ENCODE data around the gene ANXA4. TPM values are rescaled to one million over a fixed set of nuclear protein-coding genes. Genes with fewer than 3 reads are reported as not detected.

ANXA4 gene
- total RNA-seq, 1 experiment from 2014 or later = 18.2 TPM

GRCh38 chr2:69784228-69784627, 42.3 kb downstream of the ANXA4 start:
- peaks cover 15% of the 10 kb centered on the region for H3K4me1 ChIP-seq (replicated peaks)
- no peak overlapping the region for H3K27ac ChIP-seq
- DNase-seq (ENCODE audit: low read depth in 1 of 2, low spot score in 2 of 2) = no peak
- H3K27me3 ChIP-seq (replicated peaks) = no peaks in the 10 kb centered on the region
- H3K36me3 ChIP-seq = no peaks in the 10 kb centered on the region
- H3K4me3 ChIP-seq = no peak overlapping the region
- no peaks in the 10 kb centered on the region for H3K9me3 ChIP-seq (replicated peaks)

- peaks cover 26% of the 10 kb centered on the region for H3K4me1 ChIP-seq (replicated peaks)
- H3K9me3 ChIP-seq (replicated peaks) = no peaks in the 10 kb centered on the region
- no peaks in the 10 kb centered on the region for H3K27me3 ChIP-seq (replicated peaks)
- H3K27ac ChIP-seq = no peak overlapping the region
- H3K36me3 ChIP-seq = no peaks in the 10 kb centered on the region
- DNase-seq (ENCODE audit: low read depth in 1 of 2, low spot score in 2 of 2) = no peak
- H3K4me3 ChIP-seq = no peak overlapping the region
Observed at GRCh38 chr2:69785358-69785757, 43.4 kb downstream of the ANXA4 start.

- H3K27me3 ChIP-seq (replicated peaks) = no peaks in the 10 kb centered on the region
- H3K4me1 ChIP-seq (replicated peaks) = peaks cover 33% of the 10 kb centered on the region
Observed at GRCh38 chr2:69786052-69786560, 44.2 kb downstream of the ANXA4 start.

GRCh38 chr2:69789175-69789721, 47.3 kb downstream of the ANXA4 start:
- Histone ChIP-seq H3K27ac (peak overlapping the region; percentile 84), H3K9me3 (replicated peaks) (no peaks in the 10 kb centered on the region), H3K36me3 (no peaks in the 10 kb centered on the region), H3K4me1 (replicated peaks) (peaks cover 30% of the 10 kb centered on the region), H3K27me3 (replicated peaks) (no peaks in the 10 kb centered on the region), H3K4me3 (no peak overlapping the region)
- DNase-seq (ENCODE audit: low read depth in 1 of 2, low spot score in 2 of 2) = peak; percentile 76 to 82

More at GRCh38 chr2:69786052-69786560, 44.2 kb downstream of the ANXA4 start:
- no peak for DNase-seq (ENCODE audit: low read depth in 1 of 2, low spot score in 2 of 2)
- H3K4me3 ChIP-seq = no peak overlapping the region
- H3K27ac ChIP-seq = no peak overlapping the region
- no peaks in the 10 kb centered on the region for H3K36me3 ChIP-seq
- H3K9me3 ChIP-seq (replicated peaks) = no peaks in the 10 kb centered on the region

- peak in 1 of 2 experiments; percentile 44 for DNase-seq (ENCODE audit: low read depth in 1 of 2, low spot score in 2 of 2)
- Histone ChIP-seq H3K27me3 (replicated peaks) (no peaks in the 10 kb centered on the region), H3K4me1 (replicated peaks) (peaks cover 30% of the 10 kb centered on the region), H3K9me3 (replicated peaks) (no peaks in the 10 kb centered on the region), H3K36me3 (no peaks in the 10 kb centered on the region), H3K4me3 (no peak overlapping the region), H3K27ac (peak overlapping the region; percentile 84)
Observed at GRCh38 chr2:69789772-69790600, 48.1 kb downstream of the ANXA4 start.

- Histone ChIP-seq H3K4me3 (no peak overlapping the region), H3K27me3 (replicated peaks) (no peaks in the 10 kb centered on the region), H3K27ac (peak overlapping the region; percentile 84), H3K4me1 (replicated peaks) (peaks cover 30% of the 10 kb centered on the region), H3K36me3 (no peaks in the 10 kb centered on the region), H3K9me3 (replicated peaks) (no peaks in the 10 kb centered on the region)
- no peak for DNase-seq (ENCODE audit: low read depth in 1 of 2, low spot score in 2 of 2)
Observed at GRCh38 chr2:69790601-69790959, 48.6 kb downstream of the ANXA4 start.

- DNase-seq (ENCODE audit: low read depth in 1 of 2, low spot score in 2 of 2) = no peak
- H3K4me3 ChIP-seq = no peak overlapping the region
- peak overlapping the region; percentile 84; the same call in 1 of the 2 replicates for H3K27ac ChIP-seq
- H3K36me3 ChIP-seq = no peaks in the 10 kb centered on the region
- no peaks in the 10 kb centered on the region for H3K9me3 ChIP-seq (replicated peaks)
- peaks cover 30% of the 10 kb centered on the region for H3K4me1 ChIP-seq (replicated peaks)
- no peaks in the 10 kb centered on the region for H3K27me3 ChIP-seq (replicated peaks)
Observed at GRCh38 chr2:69791045-69791444, 49.1 kb downstream of the ANXA4 start.

- Histone ChIP-seq H3K4me3 (no peak overlapping the region), H3K27me3 (replicated peaks) (no peaks in the 10 kb centered on the region), H3K36me3 (0 out of 2 replicates have a peak, but pooled peaks cover 2% of the 10 kb centered on the region), H3K9me3 (replicated peaks) (no peaks in the 10 kb centered on the region), H3K4me1 (replicated peaks) (peaks cover 33% of the 10 kb centered on the region), H3K27ac (no peak overlapping the region)
- no peak for DNase-seq (ENCODE audit: low read depth in 1 of 2, low spot score in 2 of 2)
Observed at GRCh38 chr2:69796174-69796573, 54.2 kb downstream of the ANXA4 start.

GRCh38 chr2:69797235-69797634, 55.3 kb downstream of the ANXA4 start:
- Histone ChIP-seq H3K27ac (peak overlapping the region; percentile 89; the same call in 1 of the 2 replicates), H3K9me3 (replicated peaks) (no peaks in the 10 kb centered on the region), H3K27me3 (replicated peaks) (no peaks in the 10 kb centered on the region), H3K4me1 (replicated peaks) (peaks cover 27% of the 10 kb centered on the region), H3K36me3 (0 out of 2 replicates have a peak, but pooled peaks cover 2% of the 10 kb centered on the region), H3K4me3 (no peak overlapping the region)
- no peak for DNase-seq (ENCODE audit: low read depth in 1 of 2, low spot score in 2 of 2)

- Histone ChIP-seq H3K27me3 (replicated peaks) (no peaks in the 10 kb centered on the region), H3K27ac (peak overlapping the region; percentile 89), H3K36me3 (0 out of 2 replicates have a peak, but pooled peaks cover 2% of the 10 kb centered on the region), H3K4me1 (replicated peaks) (peaks cover 27% of the 10 kb centered on the region), H3K9me3 (replicated peaks) (no peaks in the 10 kb centered on the region), H3K4me3 (no peak overlapping the region)
- DNase-seq (ENCODE audit: low read depth in 1 of 2, low spot score in 2 of 2) = no peak
Observed at GRCh38 chr2:69797836-69798289, 55.9 kb downstream of the ANXA4 start.

GRCh38 chr2:69798290-69798908, 56.5 kb downstream of the ANXA4 start:
- H3K27ac ChIP-seq = peak overlapping the region; percentile 89
- H3K9me3 ChIP-seq (replicated peaks) = no peaks in the 10 kb centered on the region
- H3K27me3 ChIP-seq (replicated peaks) = no peaks in the 10 kb centered on the region
- peak overlapping the region; percentile 34 for H3K4me3 ChIP-seq
- peak; percentile 51 to 69 for DNase-seq (ENCODE audit: low read depth in 1 of 2, low spot score in 2 of 2)
- H3K4me1 ChIP-seq (replicated peaks) = peaks cover 27% of the 10 kb centered on the region
- 0 out of 2 replicates have a peak, but pooled peaks cover 2% of the 10 kb centered on the region for H3K36me3 ChIP-seq

GRCh38 chr2:69798909-69799526, 57.1 kb downstream of the ANXA4 start:
- peak overlapping the region; percentile 34 for H3K4me3 ChIP-seq
- H3K9me3 ChIP-seq (replicated peaks) = no peaks in the 10 kb centered on the region
- H3K27me3 ChIP-seq (replicated peaks) = no peaks in the 10 kb centered on the region
- H3K27ac ChIP-seq = peak overlapping the region; percentile 89
- H3K4me1 ChIP-seq (replicated peaks) = peaks cover 27% of the 10 kb centered on the region
- 0 out of 2 replicates have a peak, but pooled peaks cover 2% of the 10 kb centered on the region for H3K36me3 ChIP-seq
- DNase-seq (ENCODE audit: low read depth in 1 of 2, low spot score in 2 of 2) = peak; percentile 62 to 74

- Histone ChIP-seq H3K27ac (no peak overlapping the region), H3K4me1 (replicated peaks) (peaks cover 27% of the 10 kb centered on the region), H3K9me3 (replicated peaks) (no peaks in the 10 kb centered on the region), H3K4me3 (no peak overlapping the region), H3K36me3 (peaks cover 10% of the 10 kb centered on the region), H3K27me3 (replicated peaks) (no peaks in the 10 kb centered on the region)
- DNase-seq (ENCODE audit: low read depth in 1 of 2, low spot score in 2 of 2) = no peak
Observed at GRCh38 chr2:69801745-69802290, 59.9 kb downstream of the ANXA4 start.
